GM23248 (cell line): ENCODE data around the gene WWOX.

Experiments
- EZH2 ChIP-seq: fragments of 200-600 bp; sonication (generic); IDR thresholded peaks from 2 replicates; pipeline ENCODE4 v1.6.1; 2018; ENCODE audit warnings: antibody characterized with exemption, mild to moderate bottlenecking; ENCODE audit not compliant: insufficient read depth, poor library complexity, severe bottlenecking
- EZH2phosphoT487 ChIP-seq: fragments of 200-600 bp; sonication (generic); IDR thresholded peaks from 2 replicates; pipeline ENCODE4 v1.6.1; 2018; ENCODE audit warnings: antibody characterized with exemption, moderate library complexity, mild to moderate bottlenecking, low read depth; ENCODE audit not compliant: insufficient read depth

- no peak for TF ChIP-seq EZH2phosphoT487
- no peak for TF ChIP-seq EZH2
These were observed 98.8 kb downstream of the WWOX start for GRCh38 chr16:78198288-78198687.
